ENCODE measurements around the gene KCNQ1.

KCNQ1 gene

DNA sequence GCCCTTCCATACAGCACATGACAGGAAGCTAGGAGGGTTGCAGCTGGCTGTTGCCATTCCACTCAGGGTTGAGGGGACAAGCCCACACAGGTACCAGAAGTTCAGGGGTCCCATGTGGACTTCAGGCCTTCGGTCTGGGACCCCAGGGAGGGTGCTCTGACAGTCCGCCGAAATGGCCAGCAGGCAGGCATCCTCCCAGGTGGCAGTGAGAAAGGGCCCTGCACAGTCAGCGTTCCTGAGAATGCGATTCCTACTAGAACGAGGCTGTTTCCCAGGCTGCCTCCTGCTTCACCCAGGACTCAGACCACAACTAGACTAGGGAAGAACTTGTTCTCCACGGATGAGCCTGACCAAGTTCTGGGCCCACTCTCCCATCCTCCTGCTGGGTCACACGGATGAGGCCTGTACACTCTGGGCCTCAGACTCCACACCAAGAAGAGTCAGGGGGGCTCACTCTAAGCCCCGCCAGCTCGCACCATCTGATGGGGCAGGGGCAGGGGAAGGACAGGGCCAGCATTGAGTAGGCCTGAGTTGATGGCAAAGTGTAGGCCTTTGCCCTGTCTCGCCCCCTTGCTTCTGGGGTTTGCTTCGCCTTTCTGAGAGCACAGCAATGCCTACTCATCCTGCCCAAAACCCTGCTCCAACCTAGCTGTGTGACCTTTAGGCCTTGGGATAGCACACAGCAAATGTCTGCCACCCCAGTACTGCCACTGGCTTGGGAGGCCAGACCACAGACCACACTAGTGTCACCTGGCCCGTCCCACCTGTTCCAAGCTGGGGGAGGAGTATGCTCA, 241.0 kb downstream of the KCNQ1 start:
- Histone ChIP-seq H3K27me3 (replicated peaks; ENCODE audit: control insufficient read depth, insufficient read depth, low read length) (no peaks in the 10 kb centered on the region), H3K4me3 (replicated peaks; ENCODE audit: low read depth, low read length) (no peak overlapping the region), H3K36me3 (ENCODE audit: control insufficient read depth, insufficient read depth, low read length) (no peaks in the 10 kb centered on the region; the same call in 1 of the 2 replicates)
- DNase-seq (ENCODE audit: extremely low read depth, insufficient read length): no peak
- TF ChIP-seq, protein P1, sequence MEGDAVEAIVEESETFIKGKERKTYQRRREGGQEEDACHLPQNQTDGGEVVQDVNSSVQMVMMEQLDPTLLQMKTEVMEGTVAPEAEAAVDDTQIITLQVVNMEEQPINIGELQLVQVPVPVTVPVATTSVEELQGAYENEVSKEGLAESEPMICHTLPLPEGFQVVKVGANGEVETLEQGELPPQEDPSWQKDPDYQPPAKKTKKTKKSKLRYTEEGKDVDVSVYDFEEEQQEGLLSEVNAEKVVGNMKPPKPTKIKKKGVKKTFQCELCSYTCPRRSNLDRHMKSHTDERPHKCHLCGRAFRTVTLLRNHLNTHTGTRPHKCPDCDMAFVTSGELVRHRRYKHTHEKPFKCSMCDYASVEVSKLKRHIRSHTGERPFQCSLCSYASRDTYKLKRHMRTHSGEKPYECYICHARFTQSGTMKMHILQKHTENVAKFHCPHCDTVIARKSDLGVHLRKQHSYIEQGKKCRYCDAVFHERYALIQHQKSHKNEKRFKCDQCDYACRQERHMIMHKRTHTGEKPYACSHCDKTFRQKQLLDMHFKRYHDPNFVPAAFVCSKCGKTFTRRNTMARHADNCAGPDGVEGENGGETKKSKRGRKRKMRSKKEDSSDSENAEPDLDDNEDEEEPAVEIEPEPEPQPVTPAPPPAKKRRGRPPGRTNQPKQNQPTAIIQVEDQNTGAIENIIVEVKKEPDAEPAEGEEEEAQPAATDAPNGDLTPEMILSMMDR (IDR thresholded peaks at IDR 0.05; ENCODE audit: insufficient read depth, low read length, poor library complexity, severe bottlenecking): no peak

DNA sequence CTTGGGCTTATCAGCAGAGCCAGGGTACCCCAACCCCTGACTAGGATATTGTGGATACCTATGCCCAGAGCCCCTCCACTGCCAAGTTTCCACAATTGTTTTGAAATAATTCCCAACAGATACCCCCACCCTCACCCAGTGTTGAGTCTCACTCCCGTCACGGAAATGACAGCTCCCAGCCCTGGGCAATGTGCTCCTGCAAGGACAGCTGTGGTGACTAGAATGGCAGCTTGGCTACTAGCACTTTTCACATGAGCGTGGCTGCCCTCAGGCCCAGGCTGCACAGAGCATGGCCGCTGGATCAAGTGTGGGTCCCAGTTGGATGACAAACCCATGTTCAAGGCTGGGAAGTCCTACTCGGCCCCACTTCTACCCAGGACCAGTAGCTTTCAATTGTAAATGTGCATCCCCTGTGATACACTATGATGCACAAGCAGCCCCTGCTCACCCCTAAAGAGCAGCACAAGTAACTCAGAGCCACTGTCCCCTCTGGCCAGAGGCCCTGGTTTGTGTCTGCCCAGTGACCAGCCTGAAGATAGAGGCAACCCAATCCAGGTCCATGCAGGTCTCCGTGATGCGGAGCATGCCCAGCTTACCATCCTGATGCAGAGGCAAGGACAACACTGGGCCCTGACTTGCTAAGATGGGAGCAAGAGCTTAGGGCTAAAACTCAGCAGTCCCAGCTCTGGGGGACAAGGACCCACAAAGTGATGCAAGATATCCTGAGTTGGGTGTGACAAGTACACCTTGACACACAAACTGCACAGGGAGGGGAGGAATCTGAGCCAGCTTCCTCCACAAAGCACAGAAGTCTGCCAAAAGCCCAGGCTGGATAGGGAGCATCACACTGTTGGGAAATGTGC, 241.8 kb downstream of the KCNQ1 start:
- no peak for DNase-seq (ENCODE audit: extremely low read depth, insufficient read length)
- Histone ChIP-seq H3K27me3 (replicated peaks; ENCODE audit: control insufficient read depth, insufficient read depth, low read length) (no peaks in the 10 kb centered on the region), H3K4me3 (replicated peaks; ENCODE audit: low read depth, low read length) (no peak overlapping the region), H3K36me3 (ENCODE audit: control insufficient read depth, insufficient read depth, low read length) (peaks cover under 1% of the 10 kb centered on the region)
- TF ChIP-seq, protein P1 (IDR thresholded peaks at IDR 0.05; ENCODE audit: insufficient read depth, low read length, poor library complexity, severe bottlenecking): no peak

DNA sequence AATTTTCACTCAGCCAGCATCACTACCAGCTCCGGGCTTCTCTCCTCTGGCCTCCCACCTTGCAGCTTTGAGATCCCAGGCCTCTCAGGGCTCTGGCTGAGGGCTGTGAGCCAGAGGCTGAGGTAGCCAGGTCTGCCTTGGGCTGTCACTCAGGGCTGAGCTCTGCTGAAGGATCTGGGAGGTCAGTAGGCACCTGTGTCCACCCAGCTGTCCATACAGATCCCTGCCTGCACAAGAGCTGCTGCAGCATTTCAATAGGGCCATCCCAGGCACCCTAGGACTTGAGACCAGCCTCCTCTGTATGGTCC, 242.4 kb downstream of the KCNQ1 start:
- Histone ChIP-seq H3K27me3 (replicated peaks; ENCODE audit: control insufficient read depth, insufficient read depth, low read length) (no peaks in the 10 kb centered on the region), H3K4me3 (replicated peaks; ENCODE audit: low read depth, low read length) (no peak overlapping the region), H3K36me3 (ENCODE audit: control insufficient read depth, insufficient read depth, low read length) (peaks cover 2% of the 10 kb centered on the region)
- DNase-seq (ENCODE audit: extremely low read depth, insufficient read length): no peak
- TF ChIP-seq, protein P1 (IDR thresholded peaks at IDR 0.05; ENCODE audit: insufficient read depth, low read length, poor library complexity, severe bottlenecking): no peak

DNA sequence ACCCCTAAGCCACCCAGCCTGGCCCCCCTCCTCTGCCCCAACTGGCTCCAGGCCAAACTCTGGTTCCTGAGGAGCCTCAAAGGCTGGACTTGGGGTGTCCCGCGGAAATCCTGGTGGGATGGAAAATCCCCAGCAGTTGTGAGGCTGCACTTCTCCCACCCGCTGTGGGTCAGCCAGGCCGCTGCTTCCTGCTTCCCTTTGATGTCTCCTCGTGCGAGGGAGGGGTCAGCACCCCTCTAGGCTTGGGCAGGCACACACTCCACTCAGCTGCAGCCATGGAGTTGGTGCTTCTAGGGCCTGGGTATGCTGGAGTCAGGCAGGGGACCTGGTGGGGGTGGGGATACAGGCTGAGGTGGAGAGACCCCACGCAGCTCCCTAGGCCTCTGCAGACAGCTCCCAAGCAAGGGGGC, 243.0 kb downstream of the KCNQ1 start:
- no peak overlapping the region for H3K4me3 ChIP-seq (replicated peaks; ENCODE audit: low read depth, low read length)
- TF ChIP-seq, protein P1 (IDR thresholded peaks at IDR 0.05; ENCODE audit: insufficient read depth, low read length, poor library complexity, severe bottlenecking): no peak
- H3K27me3 ChIP-seq (replicated peaks; ENCODE audit: control insufficient read depth, insufficient read depth, low read length): no peaks in the 10 kb centered on the region
- peaks cover 2% of the 10 kb centered on the region for H3K36me3 ChIP-seq (ENCODE audit: control insufficient read depth, insufficient read depth, low read length)
- DNase-seq (ENCODE audit: extremely low read depth, insufficient read length): no peak

DNA sequence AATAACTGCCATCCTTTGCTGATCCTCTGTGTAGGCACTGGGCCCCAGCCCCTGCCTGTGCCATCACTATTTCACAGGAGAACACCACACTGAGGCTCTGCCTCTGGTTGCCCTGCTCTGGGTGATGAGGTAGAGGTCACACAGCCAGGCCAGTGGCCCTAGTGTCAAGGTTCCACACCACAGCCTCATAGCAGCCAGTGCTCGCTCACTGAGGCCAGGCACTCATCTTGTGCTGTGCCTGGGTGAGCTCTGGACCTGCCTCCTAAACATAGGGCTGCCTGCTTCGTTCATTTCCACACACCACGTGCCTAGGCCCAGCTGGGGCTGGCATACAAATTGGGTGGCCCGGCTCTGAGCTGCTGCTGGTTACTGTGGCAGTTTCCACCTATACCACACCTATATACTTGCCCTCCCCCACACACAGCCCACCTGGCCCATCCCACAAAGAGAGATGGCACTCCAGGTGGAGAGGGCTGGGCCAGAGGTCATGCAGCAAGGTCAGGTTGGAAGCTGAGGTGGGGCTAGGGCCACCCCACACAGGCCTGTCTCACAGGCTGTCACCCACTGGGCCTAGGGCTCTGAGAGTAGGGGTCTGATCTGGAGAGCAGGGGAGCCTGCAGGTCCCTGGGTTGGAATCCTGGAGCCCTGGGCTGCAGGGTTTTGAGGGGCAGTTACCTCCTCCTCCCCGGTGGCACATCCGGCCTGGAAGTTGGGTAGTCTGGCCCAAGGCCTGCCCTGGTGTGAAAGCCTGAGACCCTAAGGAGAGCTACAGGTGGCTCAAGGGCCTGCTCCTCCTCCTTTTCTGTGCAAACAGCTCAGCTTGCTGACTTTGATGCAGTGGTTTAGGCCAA, 243.8 kb downstream of the KCNQ1 start:
- H3K27me3 ChIP-seq (replicated peaks; ENCODE audit: control insufficient read depth, insufficient read depth, low read length): no peaks in the 10 kb centered on the region; the same call in 1 of the 2 replicates
- TF ChIP-seq, protein P1 (IDR thresholded peaks at IDR 0.05; ENCODE audit: insufficient read depth, low read length, poor library complexity, severe bottlenecking): no peak
- no peak for DNase-seq (ENCODE audit: extremely low read depth, insufficient read length)
- peaks cover 2% of the 10 kb centered on the region for H3K36me3 ChIP-seq (ENCODE audit: control insufficient read depth, insufficient read depth, low read length)
- no peak overlapping the region for H3K4me3 ChIP-seq (replicated peaks; ENCODE audit: low read depth, low read length)

All from GM06990 (cell line).